Measurements from ENCODE around the gene RAB9B. TPM values are rescaled to one million over a fixed set of nuclear protein-coding genes. Genes with fewer than 3 reads are reported as not detected.

Gene RAB9B, protein sequence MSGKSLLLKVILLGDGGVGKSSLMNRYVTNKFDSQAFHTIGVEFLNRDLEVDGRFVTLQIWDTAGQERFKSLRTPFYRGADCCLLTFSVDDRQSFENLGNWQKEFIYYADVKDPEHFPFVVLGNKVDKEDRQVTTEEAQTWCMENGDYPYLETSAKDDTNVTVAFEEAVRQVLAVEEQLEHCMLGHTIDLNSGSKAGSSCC
- 10 to 100 TPM in 3 of 4 donors, 1 to 10 TPM in 1; 9.2 to 18.8 (median 12.6) TPM for total RNA-seq
- under 1 TPM; under 0.01 to 0.64 (median 0.23) TPM for polyA plus RNA-seq

DNA sequence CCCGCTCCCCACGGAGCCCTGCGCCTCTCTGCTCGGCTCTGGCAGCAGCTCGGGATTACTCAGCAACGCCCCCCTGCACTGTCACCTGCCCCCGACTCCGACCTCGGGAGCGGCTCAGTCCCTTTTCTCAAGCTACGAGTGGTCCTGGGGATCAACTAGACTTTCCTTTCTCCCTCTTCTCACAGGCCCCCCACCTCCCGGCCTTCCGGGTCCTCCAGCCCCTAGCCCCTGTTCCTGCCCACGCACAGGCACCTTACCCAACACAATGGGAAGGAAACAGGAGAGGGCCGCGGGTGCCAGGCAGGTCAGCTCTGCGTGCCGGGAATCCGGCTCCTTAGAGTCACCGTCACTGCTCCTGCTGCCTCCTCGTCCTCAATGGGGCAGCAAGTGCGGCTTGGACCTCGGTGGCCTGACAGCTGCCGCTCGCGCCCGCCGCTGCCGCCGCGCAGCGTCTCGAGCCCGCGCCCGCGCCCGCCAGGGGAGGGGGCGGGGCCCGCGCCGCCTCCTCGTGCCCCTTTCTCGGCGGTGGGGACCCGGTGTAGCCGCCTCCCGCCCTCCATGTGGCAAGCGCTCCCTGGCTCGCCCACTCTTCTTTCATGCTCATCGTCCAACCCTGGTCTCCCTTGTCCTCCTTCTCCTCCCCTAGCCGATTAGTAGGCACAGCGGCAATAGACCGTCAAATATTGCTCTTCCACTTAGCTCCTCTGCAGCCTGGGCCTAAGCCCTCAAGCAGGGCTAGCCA is at the start of gene RAB9B:
RAB9B (minus strand) TSS at position 455 of the 742 bp plus-strand sequence. CDS start 6,473 bp downstream, outside the sequence.
- H3K36me3 ChIP-seq, result no peaks in the 10 kb centered on the region
- H3K9me3 ChIP-seq, result no peaks in the 10 kb centered on the region
- H3K27me3 ChIP-seq, result peaks cover 0 to 3% (median 0%) of the 10 kb centered on the region in 3 donors
- H3K4me1 ChIP-seq, result peaks cover 0 to 29% (median 4%) of the 10 kb centered on the region in 4 donors
- WGBS, 2 donors, result 1% methylated on average over 54 of the region's 54 CpGs
- intact Hi-C loops (cut with DNase I), result loop anchor here (5.0 kb wide), 1 partner anchor 145 kb away; the partner anchor contains the start of gene MORF4L2
- DNase-seq, result peak; percentile 89
- peak within 1 kb of the TSS; percentile 82 to 88 (median 86) for H3K27ac ChIP-seq
- TF ChIP-seq EP300 (IDR thresholded peaks at IDR 0.05) (no peak), POLR2AphosphoS5 (IDR thresholded peaks at IDR 0.05) (peak in 2 of 4 donors; percentile 29 to 63)
- TF ChIP-seq, protein P1, sequence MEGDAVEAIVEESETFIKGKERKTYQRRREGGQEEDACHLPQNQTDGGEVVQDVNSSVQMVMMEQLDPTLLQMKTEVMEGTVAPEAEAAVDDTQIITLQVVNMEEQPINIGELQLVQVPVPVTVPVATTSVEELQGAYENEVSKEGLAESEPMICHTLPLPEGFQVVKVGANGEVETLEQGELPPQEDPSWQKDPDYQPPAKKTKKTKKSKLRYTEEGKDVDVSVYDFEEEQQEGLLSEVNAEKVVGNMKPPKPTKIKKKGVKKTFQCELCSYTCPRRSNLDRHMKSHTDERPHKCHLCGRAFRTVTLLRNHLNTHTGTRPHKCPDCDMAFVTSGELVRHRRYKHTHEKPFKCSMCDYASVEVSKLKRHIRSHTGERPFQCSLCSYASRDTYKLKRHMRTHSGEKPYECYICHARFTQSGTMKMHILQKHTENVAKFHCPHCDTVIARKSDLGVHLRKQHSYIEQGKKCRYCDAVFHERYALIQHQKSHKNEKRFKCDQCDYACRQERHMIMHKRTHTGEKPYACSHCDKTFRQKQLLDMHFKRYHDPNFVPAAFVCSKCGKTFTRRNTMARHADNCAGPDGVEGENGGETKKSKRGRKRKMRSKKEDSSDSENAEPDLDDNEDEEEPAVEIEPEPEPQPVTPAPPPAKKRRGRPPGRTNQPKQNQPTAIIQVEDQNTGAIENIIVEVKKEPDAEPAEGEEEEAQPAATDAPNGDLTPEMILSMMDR (IDR thresholded peaks at IDR 0.05), result no peak
- H3K4me3 ChIP-seq, result peak within 1 kb of the TSS; percentile 55 to 67 (median 64)

- peaks cover 0 to 4% (median 0%) of the 10 kb centered on the region in 4 donors for H3K4me1 ChIP-seq
- DNase-seq, result no peak
- no peak overlapping the region for H3K27ac ChIP-seq
- no peaks in the 10 kb centered on the region for H3K9me3 ChIP-seq
- H3K36me3 ChIP-seq, result no peaks in the 10 kb centered on the region
- WGBS, 2 donors, result 80 to 85% methylated on average over 2 of the region's 2 CpGs
- TF ChIP-seq, protein P1 (IDR thresholded peaks at IDR 0.05), result no peak
- TF ChIP-seq EP300 (IDR thresholded peaks at IDR 0.05) (no peak), POLR2AphosphoS5 (IDR thresholded peaks at IDR 0.05) (no peak), POLR2A (IDR thresholded peaks at IDR 0.05) (no peak)
- no peaks in the 10 kb centered on the region for H3K27me3 ChIP-seq
- no peak overlapping the region for H3K4me3 ChIP-seq
- intact Hi-C loops (cut with DNase I), result no loop called here
These were observed 47.3 kb upstream of the RAB9B start for GRCh38 chrX:103879339-103879738.

- no peak for TF ChIP-seq POLR2A (IDR thresholded peaks at IDR 0.05)
- TF ChIP-seq, protein P1 (IDR thresholded peaks at IDR 0.05), result no peak
- Histone ChIP-seq H3K9me3 (no peaks in the 10 kb centered on the region), H3K4me3 (no peak overlapping the region), H3K36me3 (no peaks in the 10 kb centered on the region), H3K27ac (no peak overlapping the region), H3K27me3 (no peaks in the 10 kb centered on the region), H3K4me1 (peaks cover 0 to 4% (median 0%) of the 10 kb centered on the region in 4 donors)
- WGBS, 2 donors, result 15 to 65% methylated on average over 8 of the region's 8 CpGs
- intact Hi-C loops (cut with DNase I), result no loop called here
- DNase-seq, result no peak
These were observed 46.5 kb upstream of the RAB9B start for GRCh38 chrX:103878466-103879122.

- H3K9me3 ChIP-seq, result no peaks in the 10 kb centered on the region
These were observed 45.5 kb upstream of the RAB9B start for GRCh38 chrX:103877571-103877970.

More at GRCh38 chrX:103877571-103877970, 45.5 kb upstream of the RAB9B start:
- TF ChIP-seq EP300 (IDR thresholded peaks at IDR 0.05) (no peak), POLR2AphosphoS5 (IDR thresholded peaks at IDR 0.05) (no peak), POLR2A (IDR thresholded peaks at IDR 0.05) (no peak)
- TF ChIP-seq, protein P1 (IDR thresholded peaks at IDR 0.05), result no peak
- intact Hi-C loops (cut with DNase I), result no loop called here
- DNase-seq, result no peak
- no peaks in the 10 kb centered on the region for H3K27me3 ChIP-seq
- no peak overlapping the region for H3K4me3 ChIP-seq
- WGBS, 2 donors, result 81 to 82% methylated on average over 3 of the region's 3 CpGs
- H3K36me3 ChIP-seq, result no peaks in the 10 kb centered on the region
- no peak overlapping the region for H3K27ac ChIP-seq
- H3K4me1 ChIP-seq, result peaks cover 0 to 4% (median 0%) of the 10 kb centered on the region in 4 donors

Measured in sigmoid colon (tissue), 7 donors.